IPS-NIHi7 (cell line): ENCODE data around the gene CD200.
"Not testable (repeated sequence)": the region's sequence is repeated elsewhere in the genome, so short reads cannot be mapped to it uniquely, and the experiment has no call there.

Source experiments
- DNase-seq: peaks from one replicate; pipeline ENCODE4 v3.0.0; 2012; ENCODE audit warnings: mixed read lengths; ENCODE audit errors: extremely low spot score

The CD200 gene

GRCh38 chr3:112388972-112389371, 56.0 kb downstream of the CD200 start:
- DNase-seq: no peak

DNA sequence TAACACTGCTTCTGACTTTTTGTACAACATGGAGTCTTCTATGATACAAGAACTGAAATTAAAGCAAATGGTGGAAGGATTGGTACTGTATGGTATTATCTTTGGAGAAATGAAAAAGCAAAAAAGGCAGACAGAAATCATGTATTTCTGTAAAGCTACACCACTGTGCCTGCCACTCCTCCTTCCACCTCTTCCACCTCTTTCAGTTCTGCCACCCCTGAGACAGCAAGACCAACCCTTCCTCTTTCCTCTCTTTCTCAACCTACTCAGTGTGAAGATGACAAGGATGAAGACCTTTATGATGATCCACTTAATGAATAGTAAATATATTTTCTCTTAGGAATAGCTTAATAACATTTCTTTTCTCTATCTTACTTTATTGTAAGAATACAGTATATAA, 57.0 kb downstream of the CD200 start:
- no peak for DNase-seq

GRCh38 chr3:112390783-112391641, 58.1 kb downstream of the CD200 start:
- peak; percentile 40 for DNase-seq

- no peak for DNase-seq
Observed at GRCh38 chr3:112391648-112392047, 58.7 kb downstream of the CD200 start.

- DNase-seq: no peak
Observed at GRCh38 chr3:112392393-112393359, 59.7 kb downstream of the CD200 start.

GRCh38 chr3:112393360-112393728, 60.4 kb downstream of the CD200 start:
- no peak for DNase-seq

DNA sequence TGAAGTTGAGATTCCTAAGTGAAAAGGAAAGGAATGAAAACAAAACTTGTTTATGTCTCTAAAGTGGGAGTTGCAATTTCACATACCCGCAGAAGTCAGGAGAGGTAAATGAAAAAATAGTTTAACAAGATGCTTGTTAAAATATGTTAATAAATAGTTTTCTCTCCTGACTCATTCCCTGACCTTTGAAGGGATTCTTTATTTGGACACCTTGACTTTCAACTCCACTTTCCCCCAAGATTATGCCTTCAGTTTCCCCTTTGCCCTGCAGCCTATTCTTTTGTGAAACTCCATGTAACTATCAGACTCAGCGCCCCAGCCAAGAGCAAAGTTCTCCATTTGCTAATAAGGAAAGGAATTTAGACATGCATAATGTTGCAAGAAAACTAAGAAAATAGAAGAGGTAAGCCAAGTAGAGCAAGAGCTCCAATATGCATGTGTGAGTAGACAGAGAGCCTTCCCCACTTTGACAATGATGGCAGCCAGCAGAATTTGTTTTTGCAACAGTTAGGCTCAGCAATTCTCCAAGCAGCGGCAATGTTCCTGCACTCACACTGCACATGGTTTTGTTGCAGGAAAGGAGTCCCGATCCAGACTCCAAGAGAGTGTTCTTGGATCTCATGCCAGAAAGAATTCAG, 61.2 kb downstream of the CD200 start:
- DNase-seq: no peak

DNA sequence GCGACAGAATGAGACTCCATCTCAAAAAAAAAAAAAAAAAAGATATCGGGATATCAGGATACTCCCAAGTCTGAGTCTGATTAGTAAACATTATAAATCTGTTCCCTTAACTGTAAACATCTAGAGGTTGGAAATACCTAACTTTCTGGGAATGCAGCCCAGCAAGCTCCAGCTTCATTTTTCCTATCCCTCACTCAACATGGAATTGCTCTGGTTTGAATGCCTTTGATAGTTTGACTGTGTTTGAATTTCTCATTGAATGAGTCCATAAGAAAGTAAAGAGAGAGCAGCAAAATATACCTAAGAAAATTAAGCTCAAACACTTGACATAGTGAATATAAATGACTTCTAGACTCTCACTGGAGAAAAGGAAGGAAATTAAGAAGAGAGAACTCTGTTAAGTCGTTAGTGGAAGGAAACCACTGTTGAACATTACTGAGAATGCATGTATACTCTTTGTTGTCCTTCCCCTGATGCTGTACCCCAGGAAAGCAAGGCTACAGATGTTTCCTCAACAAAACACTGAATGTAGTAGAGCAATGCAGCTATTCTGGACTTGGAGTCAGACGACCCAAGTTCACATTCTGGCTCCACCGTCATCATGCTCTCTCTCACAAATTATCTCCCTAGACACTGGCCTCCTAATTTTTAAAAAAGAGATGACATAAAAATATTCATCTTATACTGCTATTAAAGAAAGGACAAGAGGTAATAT, 62.4 kb downstream of the CD200 start:
- no peak for DNase-seq

DNA sequence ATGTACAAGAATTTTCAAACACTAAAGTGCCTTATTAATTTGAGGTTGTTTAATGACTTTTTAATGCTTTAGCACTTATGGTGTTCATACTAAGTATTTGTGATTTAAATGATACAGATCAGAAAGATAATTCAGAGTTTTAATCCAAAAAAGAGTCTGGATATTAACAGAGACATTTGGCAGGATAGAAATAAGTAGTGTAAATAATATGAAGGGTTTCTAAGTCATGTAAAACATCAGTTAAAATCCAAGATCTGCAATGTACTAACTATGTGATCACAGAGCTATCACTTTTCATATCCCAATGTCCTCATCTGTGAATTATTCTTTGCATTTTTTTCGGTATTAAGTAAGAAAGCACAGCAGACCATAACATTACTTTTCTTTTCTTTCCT, 62.9 kb downstream of the CD200 start:
- no peak for DNase-seq

GRCh38 chr3:112397556-112397955, 64.6 kb downstream of the CD200 start:
- no peak for DNase-seq

- no peak for DNase-seq
Observed at GRCh38 chr3:112399064-112399463, 66.1 kb downstream of the CD200 start.

GRCh38 chr3:112399554-112399953, 66.6 kb downstream of the CD200 start:
- not testable (repeated sequence) for DNase-seq

DNA sequence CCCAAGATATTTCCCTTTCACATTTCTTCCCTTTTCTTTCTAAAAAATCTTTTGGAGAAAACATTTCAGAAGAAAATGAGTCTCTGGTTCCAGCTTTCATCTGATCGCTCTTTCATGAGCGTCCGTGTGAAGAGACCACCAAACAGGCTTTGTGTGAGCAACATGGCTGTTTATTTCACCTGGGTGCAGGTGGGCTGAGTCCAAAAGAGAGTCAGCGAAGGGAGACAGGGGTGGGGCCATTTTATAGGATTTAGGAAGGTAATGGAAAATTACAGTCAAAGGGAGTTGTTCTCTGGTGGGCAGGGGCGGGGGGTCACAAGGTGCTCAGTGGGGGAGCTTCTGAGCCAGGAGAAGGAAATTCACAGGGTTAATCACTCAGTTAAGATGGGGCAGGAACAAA, 67.4 kb downstream of the CD200 start:
- DNase-seq: not testable (repeated sequence)

DNA sequence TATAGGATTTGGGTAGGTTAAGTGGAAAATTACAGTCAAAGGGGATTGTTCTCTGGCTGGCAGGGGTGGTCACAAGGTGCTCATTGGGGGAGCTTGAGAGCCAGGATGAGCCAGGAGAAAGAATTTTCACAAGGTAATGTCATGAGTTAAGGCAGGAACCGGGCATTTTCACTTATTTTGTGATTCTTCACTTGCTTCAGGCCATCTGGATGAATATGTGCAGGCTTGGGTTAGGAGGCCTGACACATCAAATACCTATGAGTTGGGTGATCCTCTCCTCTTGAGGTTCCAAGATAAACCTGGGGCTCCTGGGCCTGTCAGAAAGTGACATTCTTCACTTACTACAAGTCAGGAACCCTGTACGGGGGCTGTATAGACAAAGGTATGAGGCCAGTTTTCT, 68.7 kb downstream of the CD200 start:
- DNase-seq: no peak

- DNase-seq: no peak
Observed at GRCh38 chr3:112403103-112403502, 70.1 kb downstream of the CD200 start.

- DNase-seq: not testable (repeated sequence)
Observed at GRCh38 chr3:112404924-112405549, 72.1 kb downstream of the CD200 start.

GRCh38 chr3:112405845-112406244, 72.9 kb downstream of the CD200 start:
- no peak for DNase-seq

DNA sequence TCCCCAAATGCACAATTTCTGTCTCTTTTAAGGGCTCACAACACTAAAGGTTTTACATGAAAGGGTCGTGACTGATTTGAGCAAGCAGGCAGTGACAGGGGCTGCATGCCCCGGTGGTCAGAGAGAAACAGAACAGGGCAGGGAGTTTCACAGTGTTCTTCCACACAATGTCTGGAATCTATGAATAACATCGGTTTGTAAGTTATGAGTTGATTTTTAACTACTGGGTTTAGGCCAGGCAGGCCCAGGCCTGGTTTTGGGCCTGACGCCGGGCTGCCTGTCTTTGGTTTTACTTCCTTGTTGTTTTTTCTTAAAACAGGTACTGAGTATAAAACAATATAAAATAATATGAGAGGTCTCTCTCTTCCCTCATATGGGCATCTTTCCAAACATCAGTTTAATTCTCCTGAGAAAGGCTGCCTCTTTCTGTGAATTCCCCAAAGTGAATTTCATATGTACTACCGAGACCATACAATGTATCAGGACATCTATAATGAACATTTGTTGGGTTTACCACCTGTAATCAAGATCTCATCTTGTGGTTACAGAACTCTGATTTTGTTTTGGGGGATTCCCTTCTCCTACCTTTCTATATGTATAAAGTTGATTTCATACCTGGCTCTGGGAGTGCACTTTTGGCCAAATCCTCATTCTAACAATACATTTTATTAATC, 74.4 kb downstream of the CD200 start:
- DNase-seq: no peak

DNA sequence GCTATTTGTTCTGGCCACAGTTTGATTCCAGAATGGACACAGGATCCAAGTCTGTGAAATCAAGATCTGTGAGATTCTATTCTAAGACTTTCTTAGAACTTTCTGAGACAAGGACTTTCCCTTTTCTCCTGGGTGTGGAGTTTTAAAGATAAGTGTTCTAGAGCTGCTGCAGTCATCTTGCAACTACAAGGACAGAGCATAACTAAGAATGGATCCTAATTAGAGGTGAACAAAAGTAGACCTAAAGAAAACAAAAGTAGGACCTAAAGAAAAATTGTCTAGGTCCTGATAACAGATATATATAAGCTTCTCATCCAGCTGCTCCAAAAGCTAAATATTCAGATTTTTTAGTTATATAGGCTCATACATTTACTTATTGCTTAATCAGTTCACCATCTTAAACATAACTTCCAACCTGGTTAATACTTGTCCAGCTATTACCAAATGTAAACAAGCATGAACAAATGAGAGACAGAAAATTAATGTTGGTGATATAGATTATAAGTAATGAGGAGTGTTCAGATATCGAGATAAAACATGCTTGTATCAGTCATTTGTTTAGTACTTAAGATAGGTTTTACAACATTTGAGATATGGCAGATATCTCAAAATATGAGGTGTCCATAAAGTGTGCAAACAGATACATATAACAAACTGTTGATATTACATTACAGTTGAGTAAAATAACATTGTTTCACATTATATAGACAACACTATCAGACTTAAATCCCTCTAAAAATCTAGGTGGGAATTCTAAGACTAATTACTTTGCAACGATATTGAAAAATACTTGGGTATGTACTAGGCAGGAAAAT, 75.1 kb downstream of the CD200 start:
- DNase-seq: no peak

DNA sequence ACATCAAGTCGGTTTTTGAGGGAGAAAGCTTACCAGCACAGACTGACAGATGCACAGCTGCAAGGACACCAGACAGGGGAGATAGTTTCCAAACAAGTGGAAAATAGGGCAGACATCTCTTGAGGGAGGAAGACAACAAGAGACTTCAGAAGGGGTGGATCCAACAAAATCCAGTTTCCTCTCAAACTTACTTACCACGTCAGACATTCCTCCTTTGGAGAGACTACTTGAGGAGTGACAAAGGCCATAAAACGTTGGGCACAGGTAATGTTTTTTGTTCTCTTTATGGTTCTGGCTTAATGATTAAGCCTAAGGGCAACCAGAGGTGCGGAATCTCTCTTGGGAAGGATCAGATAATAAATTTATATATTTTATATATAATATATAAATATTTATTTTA, 76.1 kb downstream of the CD200 start:
- DNase-seq: no peak
